GM21381 (cell line): ENCODE results near the gene LSM14A.
A peak's percentile ranks its signal among the peaks of the same experiment; 100 is the strongest.
"Not testable (repeated sequence)": the region's sequence is repeated elsewhere in the genome, so short reads cannot be mapped to it uniquely, and the experiment has no call there.

ENCODE experiments used
- ATAC-seq: cut with Tn5 transposase; IDR thresholded peaks from one replicate; pipeline ENCODE4 v1.9.1; 2021; ENCODE audit warnings: mild to moderate bottlenecking, moderate library complexity; ENCODE audit not compliant: unreplicated experiment

Gene LSM14A

GRCh38 chr19:34171877-34172660 is at the start of gene LSM14A:
Gene LSM14A (plus strand): TSS chr19:34172504. CDS start chr19:34172643, 139 bp downstream.
- ATAC-seq = peak; percentile 73

- no peak for ATAC-seq
Measured at GRCh38 chr19:34124828-34125227, 47.5 kb upstream of the LSM14A start.

GRCh38 chr19:34126966-34127365 is 45.3 kb upstream of the LSM14A start:
- no peak for ATAC-seq

- ATAC-seq = no peak
Measured at GRCh38 chr19:34127684-34128189, 44.6 kb upstream of the LSM14A start.

- ATAC-seq = no peak
Measured at GRCh38 chr19:34128558-34129250, 43.6 kb upstream of the LSM14A start.

GRCh38 chr19:34131100-34131499 is 41.2 kb upstream of the LSM14A start:
- ATAC-seq = no peak

GRCh38 chr19:34132145-34132544 is 40.2 kb upstream of the LSM14A start:
- ATAC-seq = not testable (repeated sequence)

- ATAC-seq = not testable (repeated sequence)
Measured at GRCh38 chr19:34132706-34133105, 39.6 kb upstream of the LSM14A start.

GRCh38 chr19:34134190-34135053 is 37.9 kb upstream of the LSM14A start:
- ATAC-seq = peak; percentile 97

GRCh38 chr19:34135054-34135800 is 37.1 kb upstream of the LSM14A start:
- ATAC-seq = no peak

GRCh38 chr19:34135821-34136611 is 36.3 kb upstream of the LSM14A start:
- no peak for ATAC-seq

- no peak for ATAC-seq
Measured at GRCh38 chr19:34141025-34141424, 31.3 kb upstream of the LSM14A start.

- no peak for ATAC-seq
Measured at GRCh38 chr19:34142440-34142839, 29.9 kb upstream of the LSM14A start.

- no peak for ATAC-seq
Measured at GRCh38 chr19:34145741-34146202, 26.5 kb upstream of the LSM14A start.

- no peak for ATAC-seq
Measured at GRCh38 chr19:34148658-34149185, 23.6 kb upstream of the LSM14A start.

GRCh38 chr19:34149873-34150272 is 22.4 kb upstream of the LSM14A start:
- ATAC-seq = no peak

GRCh38 chr19:34150558-34150957 is 21.7 kb upstream of the LSM14A start:
- ATAC-seq = no peak

GRCh38 chr19:34151439-34151838 is 20.9 kb upstream of the LSM14A start:
- no peak for ATAC-seq

- ATAC-seq = no peak
Measured at GRCh38 chr19:34154401-34154800, 17.9 kb upstream of the LSM14A start.
